ENCODE data around the gene NAALADL2.

DNA sequence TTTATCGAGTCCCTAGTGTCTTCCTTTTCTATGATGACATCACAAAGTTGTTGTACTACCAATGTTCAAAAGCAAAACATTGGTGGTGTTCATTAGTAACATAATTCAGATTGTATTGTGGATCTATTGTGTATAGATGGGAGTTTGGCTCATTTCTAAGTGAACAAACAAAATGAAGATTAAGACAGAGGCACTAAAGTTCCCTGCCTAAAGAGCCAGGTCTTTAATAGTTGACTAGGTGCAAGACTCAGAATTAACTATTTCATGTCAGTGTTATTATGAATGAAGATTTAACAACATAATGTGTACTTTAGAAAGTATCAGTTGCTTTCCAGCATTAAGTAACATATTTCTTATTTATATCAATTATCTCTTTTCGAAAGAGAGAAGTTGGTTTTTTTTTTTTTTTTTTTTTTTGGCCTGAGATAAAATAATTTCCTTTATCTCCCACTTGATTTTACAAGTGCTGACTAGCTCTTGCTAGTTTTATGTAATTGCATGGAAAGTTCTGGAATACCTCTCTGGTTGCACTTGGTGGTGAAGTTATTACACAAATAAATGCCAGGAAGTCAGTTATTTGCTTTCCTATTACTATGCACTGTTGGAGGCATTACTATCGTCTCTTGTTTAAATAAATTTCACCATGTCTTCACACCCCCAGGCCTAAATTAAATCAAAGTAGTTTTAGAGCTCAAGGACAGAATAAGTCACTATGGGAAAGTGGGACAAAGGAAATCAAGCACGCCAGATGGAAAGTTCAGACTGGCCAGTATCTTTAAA, 48.7 kb downstream of the NAALADL2 start:
- TF ChIP-seq, protein P1, sequence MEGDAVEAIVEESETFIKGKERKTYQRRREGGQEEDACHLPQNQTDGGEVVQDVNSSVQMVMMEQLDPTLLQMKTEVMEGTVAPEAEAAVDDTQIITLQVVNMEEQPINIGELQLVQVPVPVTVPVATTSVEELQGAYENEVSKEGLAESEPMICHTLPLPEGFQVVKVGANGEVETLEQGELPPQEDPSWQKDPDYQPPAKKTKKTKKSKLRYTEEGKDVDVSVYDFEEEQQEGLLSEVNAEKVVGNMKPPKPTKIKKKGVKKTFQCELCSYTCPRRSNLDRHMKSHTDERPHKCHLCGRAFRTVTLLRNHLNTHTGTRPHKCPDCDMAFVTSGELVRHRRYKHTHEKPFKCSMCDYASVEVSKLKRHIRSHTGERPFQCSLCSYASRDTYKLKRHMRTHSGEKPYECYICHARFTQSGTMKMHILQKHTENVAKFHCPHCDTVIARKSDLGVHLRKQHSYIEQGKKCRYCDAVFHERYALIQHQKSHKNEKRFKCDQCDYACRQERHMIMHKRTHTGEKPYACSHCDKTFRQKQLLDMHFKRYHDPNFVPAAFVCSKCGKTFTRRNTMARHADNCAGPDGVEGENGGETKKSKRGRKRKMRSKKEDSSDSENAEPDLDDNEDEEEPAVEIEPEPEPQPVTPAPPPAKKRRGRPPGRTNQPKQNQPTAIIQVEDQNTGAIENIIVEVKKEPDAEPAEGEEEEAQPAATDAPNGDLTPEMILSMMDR (IDR thresholded peaks at IDR 0.05): no peak
- TF ChIP-seq EZH2 (IDR thresholded peaks at IDR 0.05): no peak

Measured in neural progenitor cell (in vitro differentiated cells).